Measurements from ENCODE around the gene CEP128.

DNA sequence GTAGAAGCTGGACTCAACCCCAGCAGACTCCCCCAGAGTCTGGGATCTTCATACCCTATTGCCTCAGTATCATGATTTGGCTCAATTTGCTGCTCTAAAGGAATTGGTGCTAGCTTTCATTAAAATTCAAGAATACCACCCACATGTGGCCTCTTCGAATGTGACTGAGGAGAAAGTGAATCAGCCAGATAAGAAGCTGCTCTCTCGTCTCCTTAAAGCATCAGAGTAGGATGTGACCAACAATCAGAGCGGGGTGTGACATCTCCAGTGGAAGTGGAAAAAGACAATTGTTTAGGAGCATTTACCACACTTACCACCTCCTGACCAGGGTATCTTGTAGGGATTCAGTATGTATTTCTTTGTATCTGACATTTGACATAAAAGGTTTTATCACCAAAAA lies 452.0 kb downstream of the CEP128 start:
- TF ChIP-seq POLR2AphosphoS5 (IDR thresholded peaks at IDR 0.05; ENCODE audit: low read depth, low read length) = no peak
- no peak for TF ChIP-seq SPI1 (IDR thresholded peaks at IDR 0.05; ENCODE audit: low read depth, low read length)
